ENCODE measurements around the gene ACOX1. TPM values are rescaled to one million over a fixed set of nuclear protein-coding genes. Genes with fewer than 3 reads are reported as not detected.

Gene ACOX1
- polyA plus RNA-seq (2012; ENCODE audit: insufficient read depth, insufficient read length): 22.3 TPM

DNA sequence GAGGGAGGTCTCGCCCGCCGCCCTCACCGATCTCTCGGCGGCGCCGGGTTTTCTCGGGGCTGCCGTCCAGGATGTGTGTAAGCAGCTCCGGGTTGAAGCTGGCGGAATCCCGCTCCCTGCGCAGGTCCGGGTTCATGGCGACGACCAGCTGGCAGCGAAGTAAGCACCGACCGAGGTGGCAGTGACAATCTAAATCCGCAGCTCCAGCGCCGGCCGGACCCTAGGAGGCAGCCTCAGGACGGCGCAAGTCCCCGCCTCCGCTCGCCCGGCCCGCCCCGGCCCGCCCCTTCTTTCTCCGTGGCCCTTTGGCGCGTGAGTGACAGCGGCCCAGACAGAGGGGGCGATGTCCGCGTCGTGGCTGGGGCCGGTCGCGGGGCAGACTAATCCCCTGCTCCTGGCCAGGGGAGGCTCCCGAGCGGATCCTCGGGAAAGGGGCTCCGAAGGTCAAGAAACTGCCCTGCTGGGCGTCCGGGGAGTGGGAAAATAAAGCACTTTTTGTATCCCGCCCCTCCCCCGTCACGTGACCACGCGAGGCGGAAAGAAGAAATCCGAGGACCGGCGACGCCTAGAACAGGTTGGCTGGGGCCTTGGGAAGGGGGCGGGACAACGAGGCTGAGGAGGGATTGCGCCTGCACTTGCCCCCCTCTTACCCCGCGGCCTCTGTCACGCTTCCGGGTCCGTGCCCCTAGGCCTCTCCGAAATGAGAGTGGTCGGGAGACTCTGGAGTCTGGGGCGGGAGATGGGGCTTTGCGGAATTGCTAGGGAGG lies at the start of gene ACOX1, which contains the start of gene TEN1:
TSS of gene ACOX1 (minus strand) at position 229 of the 767 bp plus-strand sequence. CDS start at position 136, 93 bp downstream.
TSS of gene TEN1 (plus strand) at position 303 of the 767 bp plus-strand sequence. CDS start 6,953 bp downstream, outside the sequence.
- H3K4me3 ChIP-seq (ENCODE audit: low read length): peak within 1 kb of the TSS; percentile 65
- peak; percentile 94 for DNase-seq (ENCODE audit: low read depth, low spot score)

DNA sequence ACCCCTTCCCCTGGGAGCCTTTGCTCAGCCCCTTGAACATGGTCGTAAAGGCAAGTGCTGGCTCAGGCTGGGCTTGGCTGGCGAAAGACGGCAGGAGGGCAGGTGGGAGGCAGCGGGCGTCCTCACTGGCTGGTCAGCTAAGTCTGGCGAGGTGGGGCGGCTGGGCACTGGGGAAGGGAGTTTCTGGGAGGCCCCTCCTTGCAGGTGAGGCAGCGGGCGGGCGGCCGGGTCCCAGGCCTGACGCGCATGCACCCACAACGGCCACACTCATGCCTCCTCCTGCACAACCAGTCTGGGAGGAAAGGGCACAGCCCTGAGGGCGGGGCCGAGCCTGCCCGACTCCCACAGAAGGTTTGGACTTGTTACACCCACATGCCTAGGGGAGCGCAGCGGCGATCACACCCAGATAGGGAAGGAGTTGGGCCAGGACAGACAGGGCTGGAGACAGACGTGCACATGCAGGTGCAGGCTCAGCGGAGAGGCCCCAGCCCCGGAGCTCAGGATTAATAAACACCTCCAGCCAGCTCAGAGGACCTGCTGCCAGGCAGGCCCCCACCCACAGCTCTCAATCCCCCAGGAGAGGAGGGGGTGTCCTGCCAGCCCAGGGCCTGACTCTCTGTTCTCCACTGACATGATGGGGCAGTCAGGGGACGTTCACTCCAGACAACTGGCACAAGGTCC lies 48.3 kb upstream of the ACOX1 start, which contains the start of gene EVPL:
TSS of gene EVPL (minus strand) at position 148 of the 681 bp plus-strand sequence. CDS start at position 40, 108 bp downstream.
- no peak within 1 kb of the TSS for H3K4me3 ChIP-seq (ENCODE audit: low read length)
- no peak for DNase-seq (ENCODE audit: low read depth, low spot score)

- DNase-seq (ENCODE audit: low read depth, low spot score): no peak
- no peak overlapping the region for H3K4me3 ChIP-seq (ENCODE audit: low read length)
Measured at GRCh38 chr17:76026714-76027158, 47.8 kb upstream of the ACOX1 start.

- DNase-seq (ENCODE audit: low read depth, low spot score): no peak
- H3K4me3 ChIP-seq (ENCODE audit: low read length): no peak overlapping the region
Measured at GRCh38 chr17:76025294-76025693, 46.3 kb upstream of the ACOX1 start.

DNA sequence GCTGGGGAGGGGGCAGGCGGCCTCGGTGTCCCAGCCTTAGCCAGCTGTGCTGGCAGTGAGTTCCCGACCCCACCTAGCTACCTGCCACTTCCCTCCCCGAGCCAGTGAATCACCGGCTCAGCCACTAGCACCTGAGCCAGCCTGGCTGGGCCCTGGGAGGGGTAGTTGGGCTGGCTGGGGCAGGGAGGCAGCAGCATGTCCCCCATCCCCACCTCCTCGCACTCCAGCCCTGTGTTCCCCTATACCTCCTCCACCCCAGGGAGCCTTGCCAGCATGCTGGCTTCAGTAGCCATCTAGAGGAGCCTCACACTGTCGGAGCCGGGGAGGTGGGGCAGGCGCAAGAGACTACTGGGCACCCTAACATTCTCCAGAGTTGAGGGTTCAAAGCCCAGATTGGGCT lies 45.4 kb upstream of the ACOX1 start:
- no peak for DNase-seq (ENCODE audit: low read depth, low spot score)
- no peak overlapping the region for H3K4me3 ChIP-seq (ENCODE audit: low read length)

- DNase-seq (ENCODE audit: low read depth, low spot score): no peak
- H3K4me3 ChIP-seq (ENCODE audit: low read length): no peak overlapping the region
Measured at GRCh38 chr17:76023900-76024237, 44.9 kb upstream of the ACOX1 start.

- no peak for DNase-seq (ENCODE audit: low read depth, low spot score)
- H3K4me3 ChIP-seq (ENCODE audit: low read length): no peak overlapping the region
Measured at GRCh38 chr17:76022973-76023899, 44.3 kb upstream of the ACOX1 start.

DNA sequence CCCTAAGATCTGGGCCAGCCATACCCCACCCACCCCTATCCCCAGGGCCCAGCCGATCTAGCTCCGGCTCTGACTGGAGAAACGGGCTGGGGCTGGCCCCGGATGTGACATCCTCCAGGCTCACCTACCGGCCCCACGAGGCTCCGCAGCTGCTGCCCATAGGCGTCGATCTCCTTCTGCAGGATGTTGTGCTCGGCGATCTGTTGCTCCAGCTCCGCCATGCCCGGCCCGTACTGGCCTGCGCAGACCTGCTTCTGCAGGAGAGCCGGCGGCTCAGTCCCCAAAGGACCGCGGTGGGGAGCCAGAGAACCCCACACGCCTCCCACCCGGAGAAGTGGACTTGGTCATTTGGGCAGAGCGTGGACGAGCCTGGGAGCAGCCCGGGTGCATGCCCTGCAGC lies 43.3 kb upstream of the ACOX1 start:
- no peak overlapping the region for H3K4me3 ChIP-seq (ENCODE audit: low read length)
- DNase-seq (ENCODE audit: low read depth, low spot score): no peak

GRCh38 chr17:76019833-76020467 lies 41.0 kb upstream of the ACOX1 start:
- H3K4me3 ChIP-seq (ENCODE audit: low read length): no peak overlapping the region
- no peak for DNase-seq (ENCODE audit: low read depth, low spot score)

DNA sequence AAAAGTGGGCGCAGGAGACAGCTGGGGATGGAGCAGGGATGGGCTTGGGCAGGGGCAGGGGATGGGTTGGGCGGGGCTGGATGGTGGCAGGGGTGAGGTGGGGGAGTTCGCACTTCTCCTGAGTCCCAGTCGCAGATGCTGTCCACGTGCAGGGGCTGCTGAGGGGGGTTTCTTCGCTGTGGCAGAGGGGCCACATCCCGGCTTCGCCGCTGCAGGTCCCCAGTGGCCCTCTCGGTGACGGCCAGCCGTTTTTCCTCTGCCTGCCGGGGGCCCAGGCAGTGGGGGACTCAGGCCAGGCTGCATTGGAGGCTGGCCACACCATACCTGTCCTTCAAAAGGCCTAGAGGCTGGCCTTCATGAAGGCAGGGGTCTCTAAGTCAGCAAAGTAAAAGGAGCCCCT lies 39.8 kb upstream of the ACOX1 start:
- no peak for DNase-seq (ENCODE audit: low read depth, low spot score)
- H3K4me3 ChIP-seq (ENCODE audit: low read length): no peak overlapping the region

DNA sequence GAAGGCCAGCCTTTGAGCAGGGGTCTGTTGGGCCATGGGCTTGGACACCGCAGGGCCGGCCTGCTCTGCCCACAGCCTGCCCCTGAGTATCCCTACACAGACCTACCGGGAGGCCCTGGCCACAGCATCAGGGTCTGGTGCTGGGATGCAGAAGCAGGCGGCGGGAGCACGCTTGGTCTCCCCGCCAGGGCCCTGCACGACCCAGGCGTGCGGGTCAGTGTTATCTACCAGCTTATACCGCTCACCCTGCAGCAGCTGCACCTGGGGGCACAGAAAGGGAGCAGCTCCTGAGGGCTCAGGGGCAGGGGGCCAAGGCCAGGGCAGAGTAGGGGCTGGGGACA lies 39.3 kb upstream of the ACOX1 start:
- no peak for DNase-seq (ENCODE audit: low read depth, low spot score)
- no peak overlapping the region for H3K4me3 ChIP-seq (ENCODE audit: low read length)

- DNase-seq (ENCODE audit: low read depth, low spot score): no peak
- H3K4me3 ChIP-seq (ENCODE audit: low read length): no peak overlapping the region
Measured at GRCh38 chr17:76017481-76018339, 38.7 kb upstream of the ACOX1 start.

GRCh38 chr17:76014925-76015261 lies 35.9 kb upstream of the ACOX1 start:
- no peak overlapping the region for H3K4me3 ChIP-seq (ENCODE audit: low read length)
- no peak for DNase-seq (ENCODE audit: low read depth, low spot score)

DNA sequence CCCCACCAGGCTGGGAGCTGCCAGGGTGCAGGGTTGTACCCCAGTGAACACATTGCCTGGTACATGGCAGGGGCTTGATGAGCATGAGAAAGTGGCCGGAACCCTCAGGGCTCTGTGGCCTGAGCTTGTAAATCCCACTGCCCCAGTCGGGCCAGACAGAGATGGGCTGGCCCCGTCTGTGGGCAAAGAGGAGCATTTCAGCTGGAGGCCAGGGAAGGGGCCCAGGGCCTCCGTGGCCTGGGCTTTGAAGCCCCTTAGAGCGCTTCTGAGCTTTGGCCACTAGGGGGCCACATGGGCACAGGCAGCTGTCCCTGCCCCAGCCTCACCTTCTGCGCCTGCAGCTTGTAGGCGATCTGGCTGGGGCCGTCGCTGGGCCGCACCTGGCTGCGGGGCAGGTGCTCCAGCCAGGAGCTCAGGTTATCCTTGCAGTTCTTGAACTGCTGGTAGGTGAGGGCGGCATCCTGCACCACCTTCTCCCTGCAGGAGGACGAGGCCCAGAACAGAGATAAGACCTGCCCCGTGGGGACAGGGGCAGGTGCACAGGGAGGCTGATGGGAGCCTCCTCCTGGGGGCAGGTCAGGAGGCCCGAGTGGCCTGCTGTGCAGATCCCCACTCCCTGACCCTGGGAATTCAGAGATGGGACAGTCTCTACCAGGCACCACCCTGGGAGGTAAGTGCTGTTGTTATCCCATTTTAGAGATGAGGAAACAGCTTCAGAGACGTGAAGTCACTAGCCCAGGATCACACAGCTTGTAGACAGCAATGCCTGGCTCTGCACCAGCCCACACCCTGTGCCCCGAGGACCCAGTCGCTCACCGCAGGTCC lies 35.3 kb upstream of the ACOX1 start:
- DNase-seq (ENCODE audit: low read depth, low spot score): peak; percentile 70

DNA sequence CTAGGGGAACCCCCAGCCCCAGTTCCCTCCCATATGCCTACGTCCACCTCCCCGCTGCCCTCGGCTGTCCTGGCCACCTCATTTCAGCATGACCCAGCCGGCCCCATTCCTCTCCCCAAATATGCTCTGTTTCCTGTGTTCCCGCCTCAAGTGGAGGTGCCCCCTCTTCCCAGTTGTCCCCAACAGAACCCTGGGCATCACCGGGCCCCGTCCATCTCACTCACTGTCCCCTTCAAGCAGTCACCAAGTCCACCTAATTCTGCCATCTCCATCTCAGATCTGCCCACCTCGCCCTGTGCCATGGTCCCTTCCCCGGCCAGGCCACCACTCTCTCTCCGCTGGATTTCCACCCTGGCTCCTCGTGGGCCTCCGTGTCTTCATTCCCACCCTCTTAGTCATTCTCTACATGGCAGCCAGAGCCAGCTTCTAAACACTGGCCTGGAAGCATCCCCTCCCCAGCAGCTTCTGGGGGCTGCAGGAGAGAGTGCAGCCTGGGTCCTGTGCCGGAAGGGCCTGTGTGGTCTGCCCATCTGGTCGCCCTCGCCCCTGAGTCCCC lies 34.5 kb upstream of the ACOX1 start:
- H3K4me3 ChIP-seq (ENCODE audit: low read length): no peak overlapping the region
- no peak for DNase-seq (ENCODE audit: low read depth, low spot score)

More for the DNA sequence above, 35.3 kb upstream of the ACOX1 start:
- H3K4me3 ChIP-seq (ENCODE audit: low read length): no peak overlapping the region

- no peak overlapping the region for H3K4me3 ChIP-seq (ENCODE audit: low read length)
- DNase-seq (ENCODE audit: low read depth, low spot score): no peak
Measured at GRCh38 chr17:76011951-76012350, 33.0 kb upstream of the ACOX1 start.
